ENCODE results near the gene SHKBP1.

SHKBP1 gene

GRCh38 chr19:40582467-40582866 lies 5.8 kb downstream of the SHKBP1 start:
- TF ChIP-seq POLR2AphosphoS5 (IDR thresholded peaks at IDR 0.05; ENCODE audit: low read depth, low read length) (no peak), FOXP2 (optimal IDR thresholded peaks at IDR 0.05; ENCODE audit: borderline replicate concordance, extremely low read depth, extremely low read length, insufficient read depth) (no peak), SIN3A (IDR thresholded peaks at IDR 0.05; ENCODE audit: borderline replicate concordance, insufficient read depth, low read length) (no peak), TAF1 (IDR thresholded peaks at IDR 0.05; ENCODE audit: borderline replicate concordance, insufficient read depth, low read length) (no peak)
- TF ChIP-seq, protein P1, sequence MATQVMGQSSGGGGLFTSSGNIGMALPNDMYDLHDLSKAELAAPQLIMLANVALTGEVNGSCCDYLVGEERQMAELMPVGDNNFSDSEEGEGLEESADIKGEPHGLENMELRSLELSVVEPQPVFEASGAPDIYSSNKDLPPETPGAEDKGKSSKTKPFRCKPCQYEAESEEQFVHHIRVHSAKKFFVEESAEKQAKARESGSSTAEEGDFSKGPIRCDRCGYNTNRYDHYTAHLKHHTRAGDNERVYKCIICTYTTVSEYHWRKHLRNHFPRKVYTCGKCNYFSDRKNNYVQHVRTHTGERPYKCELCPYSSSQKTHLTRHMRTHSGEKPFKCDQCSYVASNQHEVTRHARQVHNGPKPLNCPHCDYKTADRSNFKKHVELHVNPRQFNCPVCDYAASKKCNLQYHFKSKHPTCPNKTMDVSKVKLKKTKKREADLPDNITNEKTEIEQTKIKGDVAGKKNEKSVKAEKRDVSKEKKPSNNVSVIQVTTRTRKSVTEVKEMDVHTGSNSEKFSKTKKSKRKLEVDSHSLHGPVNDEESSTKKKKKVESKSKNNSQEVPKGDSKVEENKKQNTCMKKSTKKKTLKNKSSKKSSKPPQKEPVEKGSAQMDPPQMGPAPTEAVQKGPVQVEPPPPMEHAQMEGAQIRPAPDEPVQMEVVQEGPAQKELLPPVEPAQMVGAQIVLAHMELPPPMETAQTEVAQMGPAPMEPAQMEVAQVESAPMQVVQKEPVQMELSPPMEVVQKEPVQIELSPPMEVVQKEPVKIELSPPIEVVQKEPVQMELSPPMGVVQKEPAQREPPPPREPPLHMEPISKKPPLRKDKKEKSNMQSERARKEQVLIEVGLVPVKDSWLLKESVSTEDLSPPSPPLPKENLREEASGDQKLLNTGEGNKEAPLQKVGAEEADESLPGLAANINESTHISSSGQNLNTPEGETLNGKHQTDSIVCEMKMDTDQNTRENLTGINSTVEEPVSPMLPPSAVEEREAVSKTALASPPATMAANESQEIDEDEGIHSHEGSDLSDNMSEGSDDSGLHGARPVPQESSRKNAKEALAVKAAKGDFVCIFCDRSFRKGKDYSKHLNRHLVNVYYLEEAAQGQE (IDR thresholded peaks at IDR 0.05; ENCODE audit: insufficient read depth in 1 of 2, low read depth in 2 of 2, low read length in 2 of 2) = no peak

GRCh38 chr19:40583283-40583682 lies 6.6 kb downstream of the SHKBP1 start:
- TF ChIP-seq SIN3A (IDR thresholded peaks at IDR 0.05; ENCODE audit: borderline replicate concordance, insufficient read depth, low read length) (no peak), POLR2AphosphoS5 (IDR thresholded peaks at IDR 0.05; ENCODE audit: low read depth, low read length) (no peak), FOXP2 (optimal IDR thresholded peaks at IDR 0.05; ENCODE audit: borderline replicate concordance, extremely low read depth, extremely low read length, insufficient read depth) (no peak), TAF1 (IDR thresholded peaks at IDR 0.05; ENCODE audit: borderline replicate concordance, insufficient read depth, low read length) (no peak)
- TF ChIP-seq, protein P1 (IDR thresholded peaks at IDR 0.05; ENCODE audit: insufficient read depth in 1 of 2, low read depth in 2 of 2, low read length in 2 of 2) = no peak

- TF ChIP-seq FOXP2 (optimal IDR thresholded peaks at IDR 0.05; ENCODE audit: borderline replicate concordance, extremely low read depth, extremely low read length, insufficient read depth) (no peak), TAF1 (IDR thresholded peaks at IDR 0.05; ENCODE audit: borderline replicate concordance, insufficient read depth, low read length) (no peak), SIN3A (IDR thresholded peaks at IDR 0.05; ENCODE audit: borderline replicate concordance, insufficient read depth, low read length) (no peak), POLR2AphosphoS5 (IDR thresholded peaks at IDR 0.05; ENCODE audit: low read depth, low read length) (no peak)
- TF ChIP-seq, protein P1 (IDR thresholded peaks at IDR 0.05; ENCODE audit: insufficient read depth in 1 of 2, low read depth in 2 of 2, low read length in 2 of 2) = no peak
These were observed 7.3 kb downstream of the SHKBP1 start for GRCh38 chr19:40584007-40584406.

DNA sequence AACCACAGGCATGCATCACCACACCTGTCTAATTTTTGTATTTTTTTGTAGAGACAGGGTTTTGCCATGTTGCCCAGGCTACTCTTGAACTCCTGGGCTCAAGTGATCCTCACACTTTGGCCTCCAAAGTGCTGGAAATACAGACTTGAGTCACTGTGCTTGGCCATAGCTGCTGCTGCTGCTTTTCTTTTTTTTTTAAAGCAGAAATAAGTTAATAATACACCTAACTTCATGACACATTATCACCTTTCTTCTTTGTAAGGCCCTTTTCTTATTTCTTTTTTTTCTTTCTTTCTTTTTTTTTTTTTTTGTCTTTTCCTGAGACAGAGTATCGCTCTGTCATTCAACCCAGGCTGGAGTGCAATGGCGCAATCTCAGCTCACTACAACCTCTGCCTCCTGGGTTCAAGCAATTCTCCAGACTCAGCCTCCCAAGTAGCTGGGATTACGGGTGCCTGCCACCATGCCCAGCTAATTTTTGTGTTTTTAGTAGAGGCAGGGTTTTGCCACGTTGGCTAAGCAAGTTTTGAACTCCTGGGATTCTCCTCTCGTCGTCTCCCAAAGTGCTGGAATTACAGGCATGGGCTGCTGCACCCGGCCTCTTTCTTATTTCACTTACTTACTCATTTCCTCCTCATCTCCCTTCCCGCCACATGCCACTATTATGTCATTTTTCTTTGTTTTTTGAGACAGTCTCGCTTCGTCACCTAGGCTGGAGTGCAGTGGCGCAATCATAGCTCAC lies 8.7 kb downstream of the SHKBP1 start:
- TF ChIP-seq, protein P1 (IDR thresholded peaks at IDR 0.05; ENCODE audit: insufficient read depth in 1 of 2, low read depth in 2 of 2, low read length in 2 of 2) = no peak
- TF ChIP-seq FOXP2 (optimal IDR thresholded peaks at IDR 0.05; ENCODE audit: borderline replicate concordance, extremely low read depth, extremely low read length, insufficient read depth) (no peak), POLR2AphosphoS5 (IDR thresholded peaks at IDR 0.05; ENCODE audit: low read depth, low read length) (no peak), SIN3A (IDR thresholded peaks at IDR 0.05; ENCODE audit: borderline replicate concordance, insufficient read depth, low read length) (no peak; the same call in 1 of the 2 replicates), TAF1 (IDR thresholded peaks at IDR 0.05; ENCODE audit: borderline replicate concordance, insufficient read depth, low read length) (no peak)
